Activated CD8-positive, alpha-beta memory T cell treated with anti-CD3 and anti-CD28 coated beads, Interleukin-2, amount 50 U/mL, for 4 hours (primary cell): ENCODE results near the gene UVRAG.
"Not testable (repeated sequence)": the region's sequence is repeated elsewhere in the genome, so short reads cannot be mapped to it uniquely, and the experiment has no call there.

Source experiments
- DNase-seq: peaks from one replicate; pipeline ENCODE4 v3.0.0-alpha.2; 2020

Gene UVRAG

GRCh38 chr11:76077575-76078150 lies 262.7 kb downstream of the UVRAG start:
- DNase-seq, result no peak

- not testable (repeated sequence) for DNase-seq
Observed at GRCh38 chr11:76081084-76081483, 266.1 kb downstream of the UVRAG start.

GRCh38 chr11:76083563-76084451 lies 268.8 kb downstream of the UVRAG start:
- DNase-seq, result no peak

GRCh38 chr11:76085270-76085669 lies 270.3 kb downstream of the UVRAG start:
- no peak for DNase-seq

- no peak for DNase-seq
Observed at GRCh38 chr11:76086743-76087635, 272.0 kb downstream of the UVRAG start.

GRCh38 chr11:76087749-76088148 lies 272.7 kb downstream of the UVRAG start:
- no peak for DNase-seq

- DNase-seq, result no peak
Observed at GRCh38 chr11:76088511-76088910, 273.5 kb downstream of the UVRAG start.

- no peak for DNase-seq
Observed at GRCh38 chr11:76090174-76090573, 275.2 kb downstream of the UVRAG start.

- no peak for DNase-seq
Observed at GRCh38 chr11:76090821-76091220, 275.8 kb downstream of the UVRAG start.

- no peak for DNase-seq
Observed at GRCh38 chr11:76094740-76095139, 279.7 kb downstream of the UVRAG start.

- no peak for DNase-seq
Observed at GRCh38 chr11:76095891-76096290, 280.9 kb downstream of the UVRAG start.

GRCh38 chr11:76096552-76096951 lies 281.5 kb downstream of the UVRAG start:
- no peak for DNase-seq

- DNase-seq, result no peak
Observed at GRCh38 chr11:76102802-76103201, 287.8 kb downstream of the UVRAG start.

GRCh38 chr11:76103460-76103859 lies 288.4 kb downstream of the UVRAG start:
- DNase-seq, result no peak

- no peak for DNase-seq
Observed at GRCh38 chr11:76104285-76104684, 289.3 kb downstream of the UVRAG start.

GRCh38 chr11:76105637-76106036 lies 290.6 kb downstream of the UVRAG start:
- DNase-seq, result no peak

- DNase-seq, result no peak
Observed at GRCh38 chr11:76107971-76108370, 293.0 kb downstream of the UVRAG start.

- DNase-seq, result no peak
Observed at GRCh38 chr11:76114238-76114637, 299.2 kb downstream of the UVRAG start.

GRCh38 chr11:76115555-76115954 lies 300.5 kb downstream of the UVRAG start:
- DNase-seq, result no peak

- no peak for DNase-seq
Observed at GRCh38 chr11:76119032-76119431, 304.0 kb downstream of the UVRAG start.

GRCh38 chr11:76119779-76120178 lies 304.8 kb downstream of the UVRAG start:
- DNase-seq, result no peak

GRCh38 chr11:76120513-76121101 lies 305.6 kb downstream of the UVRAG start:
- no peak for DNase-seq

- DNase-seq, result no peak
Observed at GRCh38 chr11:76123248-76123647, 308.2 kb downstream of the UVRAG start.
